ENCODE data around the gene APOL6.

APOL6 gene

GRCh38 chr22:35617137-35617755 is 31.0 kb upstream of the APOL6 start, which contains the start of gene MB:
MB (minus strand) TSS chr22:35617329; CDS start chr22:35617257, 72 bp downstream.
- TF ChIP-seq EZH2phosphoT487 (IDR thresholded peaks at IDR 0.05; ENCODE audit: borderline replicate concordance, low read length): no peak
- TF ChIP-seq CTCF (IDR thresholded peaks at IDR 0.05; ENCODE audit: low read depth, low read length, poor library complexity, severe bottlenecking): no peak
- H3K4me2 ChIP-seq (ENCODE audit: low read length): no peak within 1 kb of the TSS
- H3K4me1 ChIP-seq (ENCODE audit: control insufficient read depth, low read length): no peaks in the 10 kb centered on the region
- no peaks in the 10 kb centered on the region for H4K20me1 ChIP-seq (ENCODE audit: control insufficient read depth, insufficient read depth, low read depth, low read length)
- H3F3A ChIP-seq (ENCODE audit: control insufficient read depth, insufficient read depth): no peaks in the 10 kb centered on the region
- H3K27me3 ChIP-seq (ENCODE audit: control insufficient read depth, low read length): no peaks in the 10 kb centered on the region; the same call in 1 of the 2 replicates
- H3K27ac ChIP-seq (ENCODE audit: low read depth, low read length): no peak within 1 kb of the TSS
- H3K4me3 ChIP-seq (ENCODE audit: low read length): no peak within 1 kb of the TSS
- H3K36me3 ChIP-seq (ENCODE audit: control insufficient read depth, low read length): no peaks in the 10 kb centered on the region
- H3K79me2 ChIP-seq (ENCODE audit: control insufficient read depth, low read length): no peaks in the 10 kb centered on the region
- no peaks in the 10 kb centered on the region for H3K9me3 ChIP-seq (ENCODE audit: control insufficient read depth, insufficient read depth, low read length)
- H3K9me2 ChIP-seq (replicated peaks; ENCODE audit: control insufficient read depth, low read length): no peaks in the 10 kb centered on the region

GRCh38 chr22:35618427-35619223 is 29.6 kb upstream of the APOL6 start:
- Histone ChIP-seq H3F3A (ENCODE audit: control insufficient read depth, insufficient read depth) (no peaks in the 10 kb centered on the region), H3K4me2 (ENCODE audit: low read length) (no peak overlapping the region), H4K20me1 (ENCODE audit: control insufficient read depth, insufficient read depth, low read depth, low read length) (no peaks in the 10 kb centered on the region), H3K27me3 (ENCODE audit: control insufficient read depth, low read length) (no peaks in the 10 kb centered on the region; the same call in 1 of the 2 replicates), H3K4me1 (ENCODE audit: control insufficient read depth, low read length) (no peaks in the 10 kb centered on the region), H3K4me3 (ENCODE audit: low read length) (no peak overlapping the region), H3K27ac (ENCODE audit: low read depth, low read length) (no peak overlapping the region), H3K79me2 (ENCODE audit: control insufficient read depth, low read length) (no peaks in the 10 kb centered on the region), H3K9me2 (replicated peaks; ENCODE audit: control insufficient read depth, low read length) (no peaks in the 10 kb centered on the region), H3K9me3 (ENCODE audit: control insufficient read depth, insufficient read depth, low read length) (no peaks in the 10 kb centered on the region), H3K36me3 (ENCODE audit: control insufficient read depth, low read length) (no peaks in the 10 kb centered on the region)
- TF ChIP-seq CTCF (IDR thresholded peaks at IDR 0.05; ENCODE audit: low read depth, low read length, poor library complexity, severe bottlenecking): no peak
- TF ChIP-seq EZH2phosphoT487 (IDR thresholded peaks at IDR 0.05; ENCODE audit: borderline replicate concordance, low read length): no peak

GRCh38 chr22:35619336-35620094 is 28.7 kb upstream of the APOL6 start:
- no peaks in the 10 kb centered on the region for H3K9me3 ChIP-seq (ENCODE audit: control insufficient read depth, insufficient read depth, low read length)
- H3K4me2 ChIP-seq (ENCODE audit: low read length): no peak overlapping the region
- no peaks in the 10 kb centered on the region for H3K79me2 ChIP-seq (ENCODE audit: control insufficient read depth, low read length)
- H3K4me1 ChIP-seq (ENCODE audit: control insufficient read depth, low read length): no peaks in the 10 kb centered on the region
- H3K27me3 ChIP-seq (ENCODE audit: control insufficient read depth, low read length): no peaks in the 10 kb centered on the region; the same call in 1 of the 2 replicates
- H3K4me3 ChIP-seq (ENCODE audit: low read length): no peak overlapping the region
- no peaks in the 10 kb centered on the region for H4K20me1 ChIP-seq (ENCODE audit: control insufficient read depth, insufficient read depth, low read depth, low read length)
- no peak for TF ChIP-seq CTCF (IDR thresholded peaks at IDR 0.05; ENCODE audit: low read depth, low read length, poor library complexity, severe bottlenecking)
- TF ChIP-seq EZH2phosphoT487 (IDR thresholded peaks at IDR 0.05; ENCODE audit: borderline replicate concordance, low read length): no peak
- no peaks in the 10 kb centered on the region for H3F3A ChIP-seq (ENCODE audit: control insufficient read depth, insufficient read depth)
- H3K9me2 ChIP-seq (replicated peaks; ENCODE audit: control insufficient read depth, low read length): no peaks in the 10 kb centered on the region
- H3K36me3 ChIP-seq (ENCODE audit: control insufficient read depth, low read length): no peaks in the 10 kb centered on the region
- H3K27ac ChIP-seq (ENCODE audit: low read depth, low read length): no peak overlapping the region
